Stimulated activated CD4-positive, alpha-beta T cell treated with anti-CD3 and anti-CD28 coated beads, Interleukin-1b, Interleukin-23, amount 100 ng/mL, for 4 hours (primary cell): ENCODE measurements around the gene ZDHHC11.
"Not testable (repeated sequence)": the region's sequence is repeated elsewhere in the genome, so short reads cannot be mapped to it uniquely, and the experiment has no call there.

Source experiments
- DNase-seq, 2 donors: peaks; one replicate each; pipeline ENCODE4 v3.0.0-alpha.2; 2020; ENCODE audit warnings: low read depth in 2 of 2

The ZDHHC11 gene

GRCh38 chr5:844426-844825 is 6.4 kb downstream of the ZDHHC11 start:
- DNase-seq, result not testable (repeated sequence)

DNA sequence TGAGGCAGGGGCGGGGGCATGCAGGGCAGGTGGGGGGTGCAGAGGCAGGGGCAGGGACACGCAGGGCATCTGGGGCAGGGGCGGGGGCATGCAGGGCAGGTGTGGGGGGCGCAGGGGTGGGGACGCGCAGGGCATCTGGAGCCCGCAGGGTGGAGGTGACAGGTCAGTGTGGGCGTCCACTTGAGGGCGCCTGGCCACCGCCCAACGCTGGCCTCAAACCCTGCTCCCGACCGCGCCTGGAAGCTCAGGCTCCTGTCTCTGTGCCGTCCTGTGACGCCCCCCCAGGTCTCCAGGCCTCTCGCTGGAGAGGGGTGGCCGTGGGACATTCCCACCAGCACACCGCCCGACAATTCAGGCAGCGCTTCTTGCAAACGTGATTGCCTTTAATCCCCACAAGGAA is 6.9 kb downstream of the ZDHHC11 start:
- not testable (repeated sequence) for DNase-seq

- not testable (repeated sequence) for DNase-seq
These were observed 7.4 kb downstream of the ZDHHC11 start for GRCh38 chr5:843371-843770.

- DNase-seq, result not testable (repeated sequence)
These were observed 8.2 kb downstream of the ZDHHC11 start for GRCh38 chr5:842402-843221.

DNA sequence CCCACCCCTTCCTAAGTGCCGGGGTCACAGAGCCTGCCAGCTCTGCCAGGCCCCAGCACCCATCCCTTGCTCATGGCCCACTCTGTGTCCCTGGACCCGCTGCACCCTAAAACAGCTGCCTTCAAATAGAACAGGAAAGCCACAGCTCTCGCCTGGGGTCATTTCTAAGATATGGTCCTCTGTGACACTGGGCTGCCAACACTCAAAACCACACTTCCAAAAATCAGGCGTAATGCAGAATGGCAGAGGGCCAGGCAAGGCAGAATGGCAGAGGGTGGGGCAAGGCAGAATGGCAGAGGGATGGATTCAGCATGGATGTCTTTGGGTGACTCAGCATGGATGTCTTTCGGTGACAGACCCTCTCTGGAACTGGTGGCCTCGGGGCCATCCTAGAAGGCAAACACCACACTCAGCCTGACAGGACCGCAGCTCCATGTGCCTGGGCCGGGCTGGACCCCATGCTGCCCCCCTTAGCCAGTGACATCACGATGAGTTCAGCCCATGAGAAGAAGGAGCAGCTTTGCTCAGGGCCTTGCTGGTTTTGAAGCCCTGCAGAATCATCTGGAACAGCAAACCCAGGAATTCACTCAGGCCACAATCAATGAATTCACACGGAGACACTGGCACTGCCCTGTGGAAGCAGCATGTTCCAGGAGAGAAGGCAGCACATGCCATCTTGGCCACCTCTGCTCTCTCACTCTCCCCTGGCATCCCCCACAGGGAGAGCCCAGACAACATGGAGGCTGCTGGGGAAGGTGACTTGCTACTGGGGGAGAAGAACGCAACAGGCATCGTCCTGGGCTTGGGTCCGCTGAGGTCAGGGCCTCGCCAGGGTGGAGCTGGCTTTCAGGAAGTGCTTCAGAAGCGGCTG is 9.0 kb downstream of the ZDHHC11 start:
- DNase-seq, result not testable (repeated sequence)

- DNase-seq, result not testable (repeated sequence)
These were observed 9.8 kb downstream of the ZDHHC11 start for GRCh38 chr5:840974-841435.

- not testable (repeated sequence) for DNase-seq
These were observed 10.4 kb downstream of the ZDHHC11 start for GRCh38 chr5:840118-840973.

- DNase-seq, result not testable (repeated sequence)
These were observed 12.3 kb downstream of the ZDHHC11 start for GRCh38 chr5:838431-838851.

DNA sequence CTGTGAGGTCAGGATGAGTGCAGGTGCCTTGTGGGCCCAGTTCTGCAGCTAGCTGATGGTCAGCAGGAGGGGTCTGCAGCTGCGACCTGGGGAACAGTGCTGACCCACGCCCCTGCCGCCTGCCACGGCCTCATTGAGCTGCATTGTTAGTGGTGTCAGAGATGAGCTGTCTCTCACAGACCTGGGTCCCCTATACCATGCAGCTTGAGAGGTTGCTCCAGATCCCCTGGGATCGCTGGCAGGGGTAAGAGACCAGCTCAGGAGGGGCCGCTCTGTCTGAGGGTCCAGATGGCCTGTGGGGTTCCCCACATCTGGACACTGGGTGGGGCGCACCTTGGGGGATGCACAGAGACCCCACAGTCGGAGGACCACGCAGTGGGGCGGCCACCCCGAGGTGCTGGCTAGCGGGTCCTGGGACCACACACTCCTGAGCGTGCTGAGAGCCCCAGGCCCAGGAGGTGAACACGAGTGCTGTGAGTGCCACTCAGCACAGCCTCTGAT is 13.1 kb downstream of the ZDHHC11 start:
- not testable (repeated sequence) for DNase-seq

DNA sequence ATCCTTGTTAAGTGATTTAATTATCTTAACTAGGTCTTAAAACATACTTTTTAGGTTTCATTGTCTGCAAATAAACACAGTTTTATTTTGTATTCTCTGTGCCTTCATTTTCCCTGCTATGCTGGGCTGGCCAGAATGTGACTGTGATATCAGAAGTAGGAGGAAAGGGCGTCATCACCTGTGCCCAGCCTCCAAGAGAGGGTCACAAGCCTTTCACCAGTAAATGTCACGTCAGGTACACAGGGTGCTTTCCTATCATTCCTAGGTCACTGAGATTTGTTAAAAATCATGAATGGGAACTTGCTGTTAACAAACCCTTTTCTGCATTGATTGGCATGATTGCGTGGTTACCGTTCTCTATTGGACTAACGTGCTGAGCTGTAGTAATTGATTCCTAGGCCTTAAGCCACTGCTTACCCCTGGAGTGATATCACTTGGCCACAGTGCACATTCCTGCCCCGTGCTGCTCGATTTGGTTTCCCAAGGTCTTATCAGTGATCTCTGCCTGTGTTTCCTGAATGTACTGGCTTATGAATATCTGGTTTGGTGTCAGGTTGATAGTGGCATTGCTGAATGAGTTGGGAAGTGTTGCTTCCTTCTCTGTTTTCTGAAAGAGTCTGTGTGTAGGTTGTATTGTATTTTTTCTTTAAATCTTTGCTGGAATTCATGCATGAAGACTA is 14.7 kb downstream of the ZDHHC11 start:
- not testable (repeated sequence) for DNase-seq

- DNase-seq, result not testable (repeated sequence)
These were observed 16.8 kb downstream of the ZDHHC11 start for GRCh38 chr5:834013-834412.

- not testable (repeated sequence) for DNase-seq
These were observed 22.6 kb downstream of the ZDHHC11 start for GRCh38 chr5:828194-828593.

DNA sequence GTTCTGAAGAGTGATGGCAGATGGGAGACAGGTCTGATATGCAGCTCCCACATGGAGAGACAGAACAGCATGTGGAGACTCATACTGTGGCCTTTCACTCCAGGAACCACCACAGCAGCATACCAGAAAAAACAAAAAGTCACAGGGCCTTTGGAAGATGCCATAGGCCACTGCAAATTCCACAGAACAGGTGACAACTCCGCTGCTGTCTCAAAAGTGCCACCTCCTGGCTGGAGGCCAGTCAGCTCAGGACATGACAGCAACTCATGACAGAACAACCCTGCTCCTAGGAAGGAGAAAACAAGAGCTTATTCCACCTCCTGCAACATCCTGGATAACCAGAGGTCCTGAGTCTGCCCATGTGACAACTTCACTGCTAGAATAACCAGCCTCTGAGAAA is 25.2 kb downstream of the ZDHHC11 start:
- DNase-seq, result not testable (repeated sequence)

- DNase-seq, result no peak
These were observed 29.3 kb downstream of the ZDHHC11 start for GRCh38 chr5:821504-821903.

- DNase-seq, result no peak
These were observed 30.5 kb downstream of the ZDHHC11 start for GRCh38 chr5:820245-820644.

DNA sequence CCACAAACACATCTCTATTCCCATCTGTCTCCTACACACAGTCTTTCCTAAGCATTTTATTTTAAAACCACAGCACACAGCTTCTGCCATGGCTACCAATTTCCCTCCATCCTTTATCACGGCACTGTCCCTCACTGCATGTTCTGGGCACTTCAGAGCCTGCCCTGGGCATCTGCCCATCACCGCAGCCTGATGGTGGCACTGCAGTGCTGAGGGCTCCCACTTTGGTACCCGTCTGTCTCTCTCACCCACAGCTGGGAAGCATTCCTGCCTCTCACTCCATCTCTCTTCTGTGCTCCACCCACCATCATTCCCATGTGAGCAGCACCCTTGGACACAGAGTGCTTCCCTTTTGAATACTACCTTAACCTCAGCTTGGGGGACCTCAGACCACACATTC is 31.7 kb downstream of the ZDHHC11 start:
- no peak for DNase-seq

DNA sequence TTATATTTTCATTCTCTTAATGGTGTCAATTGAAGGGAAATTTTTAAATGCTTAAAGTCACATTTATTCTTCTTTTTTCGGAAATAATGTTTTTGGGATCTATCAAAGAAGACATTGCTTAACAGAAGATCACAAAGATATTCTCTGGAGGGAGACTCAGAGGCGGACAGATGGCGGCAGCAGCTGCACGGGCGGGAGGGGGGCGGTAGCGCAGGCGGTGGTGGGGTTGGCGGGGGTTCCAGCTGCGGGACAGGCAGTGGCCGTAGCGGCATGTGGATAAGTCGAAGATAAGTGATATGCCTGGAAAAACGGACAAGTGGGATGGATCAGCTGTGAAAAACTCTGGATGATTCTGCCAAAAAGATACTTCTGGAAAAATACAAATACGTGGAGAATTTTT is 34.6 kb downstream of the ZDHHC11 start:
- no peak for DNase-seq

GRCh38 chr5:815449-815848 is 35.3 kb downstream of the ZDHHC11 start:
- no peak for DNase-seq

DNA sequence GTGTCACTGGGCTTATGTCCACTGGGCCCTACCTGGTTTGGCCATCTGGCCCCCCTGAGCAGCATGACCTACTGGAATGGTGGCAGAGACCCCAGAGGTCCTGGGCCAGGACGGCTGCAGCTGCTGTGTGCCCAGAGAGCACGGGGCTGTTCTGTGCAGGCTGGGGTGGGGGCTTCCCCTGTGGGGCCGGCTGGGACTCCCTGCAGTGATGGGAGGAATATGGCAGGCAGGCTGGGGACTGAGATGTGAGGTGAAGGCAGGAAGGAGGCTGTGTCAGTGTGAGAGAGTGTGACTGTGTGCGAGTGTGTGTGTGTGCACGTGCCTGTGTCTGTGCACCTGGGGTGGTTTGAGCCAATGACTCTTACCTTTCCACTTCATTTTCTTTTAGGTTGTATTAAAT is 37.2 kb downstream of the ZDHHC11 start:
- not testable (repeated sequence) for DNase-seq

- DNase-seq, result not testable (repeated sequence)
These were observed 39.4 kb downstream of the ZDHHC11 start for GRCh38 chr5:811384-811783.
